HG02571 (cell line): ENCODE data around the gene AKAP10.
"Not testable (repeated sequence)": the region's sequence is repeated elsewhere in the genome, so short reads cannot be mapped to it uniquely, and the experiment has no call there.

ENCODE experiments used
- ATAC-seq: cut with Tn5 transposase; IDR thresholded peaks from one replicate; pipeline ENCODE4 v1.9.1; 2021; ENCODE audit warnings: mild to moderate bottlenecking, moderate library complexity; ENCODE audit not compliant: unreplicated experiment

AKAP10 gene

DNA sequence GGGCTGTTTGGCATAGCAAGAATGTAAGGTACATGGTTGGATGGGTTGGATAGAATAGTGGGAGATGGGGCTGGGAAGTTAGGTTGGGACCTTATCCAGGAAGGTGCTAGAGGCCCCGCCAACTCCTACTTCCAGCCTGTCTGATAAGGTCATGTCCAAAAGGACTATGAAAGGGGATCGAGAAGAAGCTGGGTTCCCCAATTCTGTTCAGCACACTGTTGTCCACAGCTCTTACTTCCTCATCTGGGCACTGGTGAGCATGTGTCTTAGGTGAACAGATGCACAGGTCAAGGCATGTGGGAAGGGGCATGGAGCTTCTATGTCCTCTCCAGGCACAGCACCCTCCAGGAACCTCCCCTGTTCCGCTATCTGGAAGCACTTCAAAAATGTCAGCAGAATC lies 104.3 kb downstream of the AKAP10 start:
- ATAC-seq = no peak

DNA sequence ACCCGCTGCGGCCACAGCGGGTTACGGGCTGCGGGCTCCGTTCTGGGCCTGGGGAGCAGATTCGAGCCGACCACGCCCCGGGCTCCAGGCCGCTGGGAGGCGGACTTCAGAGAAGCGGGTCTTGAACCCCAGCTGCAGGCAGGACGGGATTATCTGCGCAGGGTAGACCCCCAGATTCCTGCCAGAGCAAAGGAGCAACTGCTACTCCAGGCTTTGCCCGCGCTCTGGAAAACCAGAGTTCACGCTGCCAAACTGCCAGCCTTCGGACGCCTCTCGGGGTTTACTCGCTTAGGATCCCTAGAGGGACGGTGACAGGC lies 109.6 kb downstream of the AKAP10 start:
- no peak for ATAC-seq

DNA sequence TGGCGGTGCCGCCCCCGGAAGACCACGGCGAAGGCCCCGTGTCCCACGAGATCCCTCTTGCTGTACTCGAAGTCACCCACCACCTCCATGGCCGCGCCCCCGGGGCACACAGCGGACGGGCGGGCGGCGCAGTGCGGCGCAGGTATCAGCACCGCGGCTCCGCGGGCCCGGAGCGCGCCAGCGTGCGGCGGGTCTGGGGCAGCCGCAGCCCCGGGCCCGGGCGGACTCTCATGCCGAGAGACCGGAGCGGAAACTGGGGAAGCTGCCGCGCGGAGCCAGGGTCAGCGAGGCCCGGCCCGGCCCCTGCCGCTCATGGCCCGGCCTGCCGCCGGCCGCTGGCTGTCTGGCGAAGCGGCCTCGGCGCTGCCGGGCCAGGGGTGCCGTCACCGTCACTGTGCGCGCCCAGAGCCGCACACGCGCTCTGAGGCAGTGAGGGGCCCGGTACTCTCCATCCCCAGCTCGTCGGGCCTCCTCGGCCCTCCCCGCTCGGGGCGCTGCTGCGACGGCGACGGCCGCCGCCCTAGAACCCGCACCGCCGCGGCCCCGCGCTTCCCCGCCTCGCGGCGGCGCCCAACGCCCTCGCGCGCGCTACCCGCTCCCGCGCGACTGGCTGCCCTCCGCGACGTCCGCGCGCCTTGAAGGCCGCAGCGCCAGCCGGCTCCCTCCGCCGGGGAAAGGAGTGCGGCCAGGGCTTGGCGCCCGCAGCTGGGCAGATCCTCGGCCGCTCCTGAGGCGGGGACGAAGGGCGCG lies 110.1 kb downstream of the AKAP10 start, which contains the start of gene ULK2:
Gene ULK2 (minus strand): TSS at position 608 of the 750 bp plus-strand sequence. CDS start 519 bp downstream, at position 89.
- ATAC-seq = no peak

DNA sequence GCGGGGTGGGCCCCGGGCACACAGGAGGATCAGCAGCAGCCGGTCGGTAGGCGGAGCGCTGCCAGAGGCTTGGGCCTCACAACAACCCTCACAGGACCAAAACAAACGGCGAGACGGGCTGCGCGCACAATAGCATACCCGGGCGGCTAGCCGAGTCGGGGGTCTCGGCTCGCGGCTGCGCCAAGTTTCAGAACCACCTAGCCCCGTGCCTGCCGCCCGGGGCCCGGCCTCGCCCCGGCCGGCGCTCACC lies 110.6 kb downstream of the AKAP10 start:
- no peak for ATAC-seq

DNA sequence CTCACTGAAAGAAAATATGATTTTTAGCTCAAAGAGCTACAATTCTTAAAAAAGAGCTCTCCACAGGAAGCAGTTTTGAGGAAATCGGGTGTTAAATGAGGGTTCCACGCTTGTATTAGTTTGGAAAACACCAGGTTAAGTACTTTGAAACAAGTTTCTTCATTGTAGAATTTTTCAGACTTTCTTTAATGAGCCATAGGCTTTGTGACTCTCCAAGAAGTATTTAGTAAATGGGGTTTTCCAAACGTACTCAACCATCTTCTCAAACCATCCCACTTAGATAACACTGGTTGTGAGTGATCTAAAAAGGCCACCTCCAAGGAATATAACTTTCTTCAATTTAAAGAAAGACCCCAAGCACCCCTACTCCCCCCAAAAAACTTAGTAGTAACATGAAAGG lies 112.6 kb downstream of the AKAP10 start:
- no peak for ATAC-seq

DNA sequence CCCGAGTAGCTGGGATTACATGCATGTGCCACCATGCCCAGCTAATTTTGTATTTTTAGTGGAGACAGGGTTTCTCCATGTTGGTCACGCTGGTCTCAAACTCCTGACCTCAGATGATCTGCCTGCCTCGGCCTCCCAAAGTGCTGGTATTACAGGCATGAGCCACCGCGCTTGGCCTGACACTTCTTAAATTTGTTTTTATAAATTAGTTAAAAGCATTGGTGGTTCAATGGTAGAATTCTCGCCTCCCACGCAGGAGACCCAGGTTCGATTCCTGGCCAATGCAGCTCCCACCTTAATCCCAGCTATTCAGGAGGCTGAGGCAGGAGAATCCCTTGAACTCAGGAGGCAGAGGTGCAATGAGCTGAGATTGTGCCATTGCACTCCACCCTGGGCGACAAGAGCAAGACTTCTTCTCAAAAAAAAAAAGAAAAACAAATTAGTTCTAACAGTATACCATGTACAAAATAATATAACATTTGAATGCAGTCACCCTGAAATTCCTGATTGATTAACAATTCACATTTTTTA lies 116.9 kb downstream of the AKAP10 start:
- not testable (repeated sequence) for ATAC-seq

DNA sequence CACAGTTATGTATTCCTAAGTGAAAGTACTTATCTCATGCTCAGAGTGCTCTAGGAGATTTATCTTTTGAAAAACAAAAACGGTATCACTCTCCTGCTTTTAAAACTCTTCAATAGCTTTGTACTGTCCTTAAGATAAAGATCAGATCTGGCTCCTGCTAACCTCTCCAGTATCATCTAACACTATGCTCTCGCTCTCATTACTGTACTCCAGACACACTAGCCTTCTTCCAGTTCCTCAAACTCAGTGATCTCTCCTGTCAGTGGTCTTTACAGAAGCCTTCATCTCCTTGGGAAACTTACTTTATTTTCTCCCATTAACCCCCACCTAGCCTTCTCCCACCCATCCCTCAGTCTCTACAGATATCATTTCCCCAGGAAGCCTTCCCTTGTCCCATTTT lies 120.0 kb downstream of the AKAP10 start:
- ATAC-seq = no peak
